Activated effector memory CD4-positive, alpha-beta T cell treated with anti-CD3 and anti-CD28 coated beads, Interleukin-2, amount 50 U/mL, for 16 hours (primary cell): ENCODE results near the gene DIP2C.
"Not testable (repeated sequence)": the region's sequence is repeated elsewhere in the genome, so short reads cannot be mapped to it uniquely, and the experiment has no call there.

Experiments
- DNase-seq: peaks from one replicate; pipeline ENCODE4 v3.0.0-alpha.2; 2020

The DIP2C gene

GRCh38 chr10:697097-697875 lies 7.8 kb upstream of the DIP2C start:
- DNase-seq: no peak

DNA sequence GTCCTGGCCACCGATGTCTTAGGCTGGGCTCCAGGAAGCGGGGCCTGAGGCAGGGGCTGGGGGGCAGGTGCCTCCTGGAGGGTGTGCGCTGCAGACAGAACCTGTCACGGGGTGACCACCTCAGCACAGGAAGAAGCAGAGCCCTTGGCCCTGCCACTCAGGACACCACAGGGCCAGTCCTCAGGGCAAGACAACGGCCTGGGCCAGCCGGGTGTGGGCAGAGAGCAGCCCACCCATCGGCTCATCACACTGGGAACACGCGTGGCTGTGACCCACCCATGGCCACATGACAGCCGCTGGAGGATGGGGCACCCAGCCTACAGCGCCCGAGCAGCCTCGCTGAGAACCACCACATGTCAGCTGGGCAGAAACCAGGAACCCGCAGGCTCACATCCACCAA lies 5.9 kb upstream of the DIP2C start:
- no peak for DNase-seq

DNA sequence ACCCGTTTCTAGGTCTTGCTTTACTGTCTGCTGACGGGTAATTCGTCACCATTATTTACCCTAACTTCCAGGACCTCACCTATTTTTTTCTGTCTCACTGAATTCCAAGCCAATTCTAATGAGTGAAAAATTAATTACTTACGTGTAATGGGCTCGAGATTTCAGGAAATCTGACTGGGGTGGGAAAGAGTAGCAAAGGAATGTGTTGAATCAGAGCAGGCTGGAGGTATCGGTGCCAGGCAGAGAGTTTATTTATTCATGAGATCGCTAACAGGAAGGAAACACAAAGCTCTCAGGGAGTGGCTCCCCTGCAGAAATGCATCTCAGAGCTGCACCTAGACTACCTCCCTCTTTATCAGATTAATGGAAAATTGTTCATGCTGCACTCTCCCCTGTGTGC lies 4.0 kb upstream of the DIP2C start:
- no peak for DNase-seq

- no peak for DNase-seq
Measured at GRCh38 chr10:692682-693351, 3.3 kb upstream of the DIP2C start.

DNA sequence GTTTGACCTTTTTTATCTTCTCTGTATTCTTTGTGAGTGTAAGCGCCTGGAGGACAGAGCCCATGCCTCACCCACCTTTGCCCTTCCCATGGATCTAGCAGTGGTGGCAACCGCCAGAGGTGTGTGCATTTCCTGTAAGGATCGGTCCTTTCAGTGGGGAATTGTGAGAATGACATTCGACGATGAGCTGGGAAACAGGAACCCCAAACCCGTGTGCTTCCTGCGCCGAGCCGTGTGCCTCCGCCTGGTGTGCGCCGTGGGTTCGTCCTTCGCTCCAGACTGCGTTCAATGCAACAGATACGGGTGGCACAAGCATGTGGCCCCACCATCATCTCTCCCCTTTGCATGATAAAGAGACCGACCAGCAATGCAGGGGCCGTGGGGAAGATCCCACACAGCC lies 1.7 kb upstream of the DIP2C start:
- no peak for DNase-seq

- no peak for DNase-seq
Measured at GRCh38 chr10:690372-691161, 1.1 kb upstream of the DIP2C start.

DNA sequence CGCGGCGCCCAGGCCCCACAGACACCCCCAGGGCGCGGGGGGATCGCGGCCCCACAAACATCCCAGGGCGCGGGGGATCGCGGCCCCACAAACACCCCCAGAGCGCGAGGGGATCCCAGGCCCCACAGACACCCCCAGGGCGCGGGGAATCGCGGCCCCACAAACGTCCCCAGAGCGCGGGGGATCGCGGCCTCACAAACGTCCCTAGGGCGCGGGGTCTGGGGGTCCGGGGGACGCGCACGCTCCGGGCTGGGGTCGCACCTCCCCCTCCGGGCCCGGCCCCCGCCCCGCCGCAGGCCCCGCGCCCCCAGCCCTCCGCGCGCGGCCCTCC lies 382 bp downstream of the DIP2C start:
- no peak for DNase-seq

GRCh38 chr10:688312-689120 lies 952 bp downstream of the DIP2C start:
- DNase-seq: no peak

DNA sequence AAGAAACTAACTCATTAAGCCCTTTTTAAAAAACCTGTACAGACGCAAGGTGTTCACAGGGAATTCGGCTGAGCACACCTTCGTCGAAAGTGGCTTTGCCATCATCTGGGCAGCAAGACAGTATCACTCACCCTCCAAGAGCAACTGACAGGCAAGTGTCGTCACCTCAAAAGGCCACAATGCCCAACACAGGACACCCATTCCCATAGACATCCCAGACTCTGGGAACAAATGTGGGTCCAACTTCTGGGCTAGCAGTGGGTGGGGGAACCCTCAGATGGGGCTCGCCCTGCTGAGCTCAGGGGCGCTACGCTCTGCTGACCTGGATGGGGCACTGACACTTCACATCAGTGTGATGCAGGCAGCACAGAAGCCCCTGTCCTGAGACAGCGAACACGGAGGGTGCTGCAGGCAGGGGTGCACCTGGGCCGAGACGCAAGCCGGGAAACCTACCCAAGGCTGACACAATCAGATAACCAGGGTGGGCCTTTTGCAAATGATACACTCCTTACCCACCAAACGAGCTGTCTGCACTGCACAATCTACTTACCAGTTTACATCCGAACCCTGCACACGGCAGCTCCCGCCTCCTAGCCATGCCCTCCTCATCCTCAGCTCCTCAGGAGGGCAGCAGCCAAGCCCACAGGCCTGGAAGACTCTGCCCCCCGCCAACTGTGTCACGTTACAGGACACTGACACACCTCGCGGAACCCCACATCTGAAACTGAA lies 1.7 kb downstream of the DIP2C start:
- DNase-seq: no peak

- DNase-seq: no peak
Measured at GRCh38 chr10:686155-686931, 3.1 kb downstream of the DIP2C start.

- no peak for DNase-seq
Measured at GRCh38 chr10:685613-686012, 3.9 kb downstream of the DIP2C start.

DNA sequence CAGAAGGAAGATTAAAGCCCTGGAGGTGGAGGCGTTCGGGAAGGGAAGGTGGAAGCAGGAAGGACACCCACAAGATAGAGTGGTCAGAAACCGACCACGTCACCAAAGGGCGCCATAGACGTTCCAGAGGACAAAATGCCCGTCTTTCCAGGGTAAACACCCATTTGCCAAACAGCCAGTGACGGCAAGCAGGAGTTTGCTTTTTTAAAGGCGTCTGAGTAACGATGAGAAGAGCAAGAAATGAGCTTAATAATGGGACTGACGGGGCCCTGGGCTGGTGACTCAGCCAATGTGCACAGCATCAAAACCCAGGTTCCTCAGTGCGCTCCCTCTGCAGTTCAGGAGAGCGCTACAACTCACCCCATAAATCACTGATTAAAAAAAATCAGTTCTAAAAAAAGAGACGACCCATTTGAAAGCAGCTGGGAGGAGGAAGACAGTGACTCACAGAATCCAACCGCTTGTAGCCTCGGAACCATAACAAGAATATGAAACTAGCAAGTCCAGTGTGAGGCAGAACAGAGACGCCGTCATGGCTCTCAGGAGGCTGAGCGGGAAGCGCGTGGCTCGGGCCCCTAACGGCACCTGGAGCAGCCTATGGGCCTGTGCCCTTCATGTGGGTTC lies 5.9 kb downstream of the DIP2C start:
- no peak for DNase-seq

DNA sequence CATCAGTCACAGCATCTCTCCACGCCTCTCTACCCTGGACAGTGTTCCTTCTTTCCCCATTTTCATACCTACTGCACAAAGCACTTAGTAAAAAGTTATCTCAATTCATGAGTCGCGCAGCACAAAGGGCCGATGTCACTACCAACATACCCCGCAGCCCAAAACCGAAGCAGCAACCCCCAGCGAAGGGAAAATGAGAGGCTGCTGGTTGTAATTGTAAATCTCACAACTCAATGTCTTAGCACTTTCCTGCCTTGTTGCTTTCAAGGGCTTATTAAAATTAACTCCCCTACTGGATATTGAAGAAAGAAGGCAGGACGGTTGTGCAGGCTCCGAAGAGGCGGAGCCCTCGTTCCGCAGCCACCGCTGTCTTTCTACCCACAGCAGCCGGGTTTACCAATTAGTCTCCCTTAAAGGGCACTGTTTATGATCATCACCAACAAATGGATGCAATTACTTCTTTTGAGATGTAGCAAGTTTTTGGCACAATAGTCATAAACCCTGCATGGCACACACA lies 6.5 kb downstream of the DIP2C start:
- no peak for DNase-seq

GRCh38 chr10:681670-682318 lies 7.7 kb downstream of the DIP2C start:
- no peak for DNase-seq

DNA sequence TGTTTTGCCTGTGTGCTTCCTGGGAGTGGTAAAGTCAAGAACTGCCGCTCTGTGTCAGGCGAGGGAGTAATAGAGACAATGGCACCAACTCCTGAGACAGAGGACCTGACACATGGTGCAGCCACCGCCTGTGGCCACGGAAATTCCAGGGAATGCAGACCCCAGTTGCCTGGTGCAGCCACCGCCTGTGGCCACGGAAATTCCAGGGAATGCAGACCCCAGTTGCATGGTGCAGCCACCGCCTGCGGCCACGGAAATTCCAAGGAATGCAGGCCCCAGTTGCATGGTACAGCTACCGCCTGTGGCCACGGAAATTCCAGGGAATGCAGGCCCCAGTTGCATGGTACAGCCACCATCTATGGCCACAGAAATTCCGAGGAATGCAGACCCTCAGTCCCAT lies 8.7 kb downstream of the DIP2C start:
- no peak for DNase-seq

DNA sequence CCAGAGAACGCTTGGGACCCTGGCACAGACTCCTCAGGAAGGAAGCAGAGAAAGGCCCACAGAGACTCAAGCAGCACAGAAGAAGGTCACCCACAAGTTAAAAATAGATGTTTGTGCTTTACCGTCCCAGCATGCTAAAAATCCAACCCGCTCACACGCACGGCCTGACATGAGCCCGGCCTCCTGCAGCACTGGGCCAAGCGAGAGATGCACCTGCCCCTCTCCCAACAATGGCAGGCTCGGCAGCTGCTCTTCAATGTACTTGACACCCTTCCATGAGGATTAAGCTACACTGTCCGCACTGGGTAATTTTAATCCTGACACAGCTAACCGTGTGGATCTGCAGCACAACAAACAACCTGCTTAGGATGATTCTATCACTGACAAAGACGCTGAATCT lies 9.3 kb downstream of the DIP2C start:
- no peak for DNase-seq

DNA sequence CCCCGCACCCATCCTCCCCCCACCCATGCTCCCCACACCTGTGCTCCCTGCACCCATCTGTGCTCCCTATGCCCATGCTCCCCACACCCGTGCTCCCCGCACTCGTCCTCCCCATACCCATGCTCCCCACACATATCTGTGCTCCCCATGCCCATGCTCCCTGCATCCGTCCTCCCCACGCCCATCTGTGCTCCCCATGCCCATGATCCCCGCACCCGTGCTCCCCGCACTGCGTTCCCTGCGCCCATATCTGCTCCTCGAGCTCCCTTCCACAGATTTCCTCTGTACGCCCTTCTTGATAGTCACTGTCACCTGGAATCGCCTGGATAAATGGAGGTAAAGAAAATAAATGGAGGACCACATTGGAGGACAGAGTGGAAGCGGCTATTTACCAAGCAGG lies 9.9 kb downstream of the DIP2C start:
- no peak for DNase-seq

DNA sequence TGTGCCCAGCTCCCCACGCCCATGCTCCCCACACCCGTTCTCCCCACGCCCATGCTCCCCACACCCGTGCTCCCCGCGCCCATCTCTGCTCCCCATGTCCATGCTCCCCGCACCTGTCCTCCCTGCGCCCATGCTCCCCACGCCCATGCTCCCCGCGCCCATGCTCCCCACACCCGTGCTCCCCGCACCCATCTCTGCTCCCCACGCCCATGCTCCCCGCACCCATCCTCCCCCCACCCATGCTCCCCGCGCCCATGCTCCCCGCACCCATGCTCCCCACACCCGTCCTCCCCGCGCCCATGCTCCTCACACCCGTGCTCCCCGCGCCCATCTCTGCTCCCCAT lies 10.8 kb downstream of the DIP2C start:
- DNase-seq: not testable (repeated sequence)

- DNase-seq: no peak
Measured at GRCh38 chr10:677750-678661, 11.5 kb downstream of the DIP2C start.
